ENCODE results near the gene LYPD5.
"Not testable (repeated sequence)": the region's sequence is repeated elsewhere in the genome, so short reads cannot be mapped to it uniquely, and the experiment has no call there.

LYPD5 gene

DNA sequence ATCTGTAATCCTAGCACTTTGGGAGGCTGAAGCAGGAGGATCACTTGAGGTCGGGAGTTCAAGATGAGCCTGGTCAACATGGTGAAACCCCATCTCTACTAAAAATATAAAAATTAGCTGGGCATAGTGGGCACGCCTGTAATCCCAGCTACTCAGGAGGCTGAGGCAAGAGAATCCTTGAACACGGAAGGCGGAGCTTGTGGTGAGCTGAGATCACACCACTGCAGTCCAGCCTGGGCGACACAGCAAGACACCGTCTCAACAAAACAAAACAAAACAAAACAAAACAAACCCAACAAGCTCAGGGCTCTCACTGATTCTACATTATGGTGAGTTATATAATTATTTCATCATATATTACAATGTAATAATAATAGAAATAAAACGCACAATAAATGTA is 4.2 kb upstream of the LYPD5 start:
- not testable (repeated sequence) for DNase-seq (ENCODE audit: low read depth)

DNA sequence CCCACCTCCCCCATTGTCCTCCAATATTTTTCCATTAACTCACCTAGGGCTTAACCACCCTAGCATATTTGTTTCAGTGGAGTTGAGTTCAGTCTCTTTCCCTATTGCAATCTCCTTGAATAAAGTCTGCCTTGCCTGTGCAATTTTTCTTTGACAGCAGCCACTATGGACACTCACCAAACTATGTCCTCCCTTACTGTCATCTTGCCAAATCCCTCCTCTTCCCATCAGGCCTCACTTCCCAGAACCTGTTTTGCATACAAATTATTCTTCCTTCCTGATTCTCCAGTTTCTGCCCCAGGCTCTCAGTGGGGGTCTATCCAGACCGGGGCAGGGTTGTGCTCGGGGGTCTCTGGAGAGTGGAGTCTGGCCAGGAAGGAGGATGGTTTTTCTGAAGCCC is 2.2 kb upstream of the LYPD5 start:
- no peak for DNase-seq (ENCODE audit: low read depth)

DNA sequence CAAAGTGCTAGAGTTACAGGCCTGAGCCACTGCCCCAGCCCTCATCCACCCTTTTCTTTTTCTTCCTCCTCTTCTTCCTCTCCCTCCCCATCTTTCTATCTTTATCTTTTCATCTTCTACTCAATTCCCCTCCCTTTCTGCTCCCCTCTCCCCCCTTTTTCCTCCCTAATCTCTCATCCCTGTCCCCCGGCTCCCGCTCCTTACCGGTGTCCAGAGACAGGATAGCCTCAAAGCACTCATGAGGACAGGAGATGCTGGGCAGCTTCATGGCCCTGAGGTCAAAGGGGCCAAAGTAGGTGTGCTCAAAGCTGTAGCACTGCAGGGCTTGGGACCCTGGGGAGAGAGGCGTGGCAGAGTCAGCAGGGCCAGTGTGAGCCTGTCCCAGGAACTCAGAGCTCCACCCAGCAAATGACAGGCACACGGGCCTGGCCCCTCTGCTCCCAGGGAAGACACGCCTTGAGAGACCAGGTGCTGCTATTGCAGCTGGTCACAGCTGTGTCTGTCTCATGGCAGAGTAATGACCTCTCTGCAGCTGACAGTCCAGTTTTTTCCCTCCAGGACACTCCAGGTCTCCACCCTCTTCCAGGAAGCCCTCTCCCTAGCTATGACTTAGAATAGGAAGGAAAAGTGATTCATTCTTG is 2.6 kb downstream of the LYPD5 start:
- no peak for DNase-seq (ENCODE audit: low read depth)

DNA sequence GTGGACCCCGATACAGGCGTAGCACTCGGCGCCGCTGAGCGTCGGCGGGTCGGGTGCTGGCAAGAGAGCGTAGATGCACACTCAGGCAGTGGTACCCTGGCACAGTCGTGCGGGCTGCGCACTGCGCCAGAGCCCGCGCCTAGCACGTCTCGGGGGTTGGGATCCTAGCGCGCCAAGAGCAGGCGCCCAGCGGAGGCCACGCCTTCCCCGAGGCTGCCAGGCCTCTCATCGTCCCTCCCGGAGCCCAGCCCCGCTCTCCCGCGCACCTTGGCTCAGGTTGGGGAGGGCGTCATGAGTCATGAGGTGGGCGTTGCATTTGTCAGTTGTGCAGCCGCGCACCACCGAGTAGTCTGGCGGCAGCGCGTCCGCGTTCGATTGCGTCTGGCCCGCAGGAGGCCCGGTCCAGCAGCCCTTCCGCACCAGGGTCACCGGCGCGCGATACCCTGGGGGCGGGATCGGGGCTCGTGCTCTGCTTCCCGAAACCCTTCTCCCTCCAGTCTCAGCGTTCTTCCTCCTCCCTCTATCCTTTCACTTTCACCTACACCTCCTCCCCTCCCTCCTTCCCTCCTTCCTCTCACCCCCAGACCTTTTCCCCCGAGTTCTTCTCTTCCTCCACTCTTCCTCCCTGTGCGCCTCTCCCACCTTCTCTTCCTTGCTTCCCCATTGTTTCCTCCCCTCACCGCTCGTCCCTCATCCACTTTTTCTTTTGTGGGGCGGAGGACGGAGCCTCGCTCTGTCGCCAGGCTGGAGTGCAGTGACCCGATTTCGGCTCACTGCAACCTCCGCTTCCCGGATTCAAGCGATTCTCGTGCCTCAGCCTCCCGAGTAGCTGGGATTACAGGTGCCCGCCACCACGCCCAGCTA is 3.5 kb downstream of the LYPD5 start:
- DNase-seq (ENCODE audit: low read depth) = no peak

DNA sequence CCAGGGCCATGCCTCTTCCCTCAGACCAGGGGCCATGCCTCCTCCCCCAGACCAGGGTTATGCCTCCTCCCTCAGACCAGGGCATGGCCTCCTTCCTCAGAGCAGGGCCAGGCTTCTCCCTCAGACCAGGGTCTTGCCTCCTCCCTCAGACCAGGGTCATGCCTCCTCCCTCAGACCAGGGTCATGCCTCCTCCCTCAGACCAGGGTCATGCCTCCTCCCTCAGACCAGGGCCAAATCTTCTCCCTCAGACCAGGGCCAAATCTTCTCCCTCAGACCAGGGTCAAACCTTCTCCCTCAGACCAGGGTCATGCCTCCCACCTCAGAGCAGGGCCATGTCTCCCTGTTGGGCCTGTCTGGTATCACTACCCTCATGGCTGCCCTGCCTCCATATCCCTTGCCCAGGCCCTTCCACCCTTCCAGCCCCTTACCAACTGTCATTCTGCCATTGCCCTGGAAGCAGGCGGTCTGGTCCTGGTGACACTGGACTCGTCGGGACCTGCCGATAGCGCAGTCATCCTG is 4.2 kb downstream of the LYPD5 start:
- no peak for DNase-seq (ENCODE audit: low read depth)

DNA sequence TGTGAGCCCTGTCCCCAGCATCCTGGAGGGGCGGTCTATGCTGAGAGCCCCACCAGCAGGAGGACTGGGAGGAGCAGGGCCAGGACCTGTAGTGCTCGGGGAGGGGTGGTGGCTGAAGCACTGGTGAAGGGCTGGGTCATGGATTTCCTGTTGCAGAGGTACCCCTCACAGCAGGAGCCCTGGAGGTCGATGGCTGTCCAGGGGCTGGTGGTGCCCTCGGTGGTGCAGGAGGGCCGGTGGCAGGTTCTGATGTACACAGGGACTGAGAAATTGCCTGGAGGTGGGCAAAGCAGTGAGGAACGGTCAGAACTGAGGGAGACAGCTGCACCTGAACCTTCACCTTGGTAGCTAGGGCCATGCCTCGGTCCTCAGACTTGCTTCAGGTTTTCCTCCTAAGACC is 4.7 kb downstream of the LYPD5 start:
- no peak for DNase-seq (ENCODE audit: low read depth)

DNA sequence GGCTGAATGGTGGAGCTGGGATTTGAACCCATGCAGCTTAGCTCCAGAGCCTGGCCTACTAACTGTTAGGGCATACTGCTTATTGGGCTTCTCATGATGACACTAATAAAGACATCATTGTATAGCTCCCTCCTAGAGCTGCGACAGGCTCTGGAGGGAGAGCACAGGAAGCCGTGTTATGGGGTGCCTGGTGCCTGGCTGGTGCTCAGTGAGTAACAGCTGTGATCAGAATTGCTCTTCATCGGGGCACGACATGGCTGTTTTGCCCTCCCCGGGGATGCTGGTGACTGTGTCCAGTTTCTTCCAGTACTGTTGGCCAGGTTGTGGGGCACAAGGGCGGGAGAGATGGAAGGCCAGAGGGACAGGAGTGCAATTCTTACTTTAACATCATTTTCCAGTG is 5.1 kb downstream of the LYPD5 start:
- DNase-seq (ENCODE audit: low read depth) = no peak

DNA sequence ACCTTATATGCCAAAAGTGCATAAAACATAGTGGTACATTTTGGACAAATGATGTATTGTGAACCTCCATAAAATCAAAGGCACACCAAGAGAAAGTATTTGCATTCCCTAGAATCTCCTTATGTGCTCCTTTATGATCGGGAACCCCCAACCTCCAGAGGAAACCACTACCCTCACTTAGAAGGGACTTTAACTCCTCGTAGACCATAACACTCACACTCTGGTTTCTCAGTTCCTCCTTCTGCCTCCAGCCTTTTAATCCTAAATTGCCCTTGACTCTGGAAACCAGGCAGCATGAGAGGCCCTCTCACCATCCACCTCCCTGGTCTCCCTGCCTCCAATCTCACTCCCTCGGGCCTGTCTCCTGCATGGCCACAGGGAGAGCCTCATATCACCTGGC is 11.7 kb downstream of the LYPD5 start:
- DNase-seq (ENCODE audit: low read depth) = no peak

DNA sequence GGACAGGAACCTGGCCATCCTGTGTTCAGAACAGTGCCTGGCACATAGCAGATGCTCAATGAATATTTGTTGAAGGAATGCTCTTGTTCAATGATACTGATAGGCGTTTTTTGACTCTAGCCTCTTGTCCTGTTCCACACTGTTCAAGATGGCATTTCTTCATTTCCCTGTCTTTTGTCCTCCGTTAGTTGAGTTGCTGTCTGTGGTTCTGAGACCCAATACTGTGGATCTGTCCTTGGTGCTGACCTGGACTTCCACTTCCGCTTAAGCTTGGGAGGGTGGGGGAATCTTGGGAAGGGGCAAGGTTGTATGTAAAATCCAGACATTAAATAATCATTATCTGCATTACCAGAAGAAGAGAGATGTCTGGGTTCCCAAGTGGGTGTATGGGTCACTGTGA is 13.2 kb downstream of the LYPD5 start:
- peak; percentile 59 for DNase-seq (ENCODE audit: low read depth)

DNA sequence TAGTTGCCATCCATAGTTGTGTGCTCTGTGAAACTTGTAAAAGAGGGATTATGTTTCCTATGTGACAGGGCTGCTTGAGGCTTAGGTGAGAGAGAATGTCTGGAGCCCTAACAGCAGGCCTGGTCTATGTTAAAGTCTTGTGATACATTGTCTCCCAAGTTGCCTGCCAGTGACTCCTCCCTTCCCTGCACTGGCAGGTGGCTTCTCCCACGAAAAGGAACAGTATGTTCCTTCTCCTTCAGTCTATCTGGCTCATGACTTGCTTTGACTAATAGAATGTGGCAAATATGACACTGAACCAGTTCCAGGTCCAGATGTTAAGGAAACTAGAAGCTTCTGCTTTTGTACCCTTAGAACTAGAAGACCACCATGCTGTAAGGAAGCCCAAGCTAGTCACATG is 15.6 kb downstream of the LYPD5 start:
- no peak for DNase-seq (ENCODE audit: low read depth)

DNA sequence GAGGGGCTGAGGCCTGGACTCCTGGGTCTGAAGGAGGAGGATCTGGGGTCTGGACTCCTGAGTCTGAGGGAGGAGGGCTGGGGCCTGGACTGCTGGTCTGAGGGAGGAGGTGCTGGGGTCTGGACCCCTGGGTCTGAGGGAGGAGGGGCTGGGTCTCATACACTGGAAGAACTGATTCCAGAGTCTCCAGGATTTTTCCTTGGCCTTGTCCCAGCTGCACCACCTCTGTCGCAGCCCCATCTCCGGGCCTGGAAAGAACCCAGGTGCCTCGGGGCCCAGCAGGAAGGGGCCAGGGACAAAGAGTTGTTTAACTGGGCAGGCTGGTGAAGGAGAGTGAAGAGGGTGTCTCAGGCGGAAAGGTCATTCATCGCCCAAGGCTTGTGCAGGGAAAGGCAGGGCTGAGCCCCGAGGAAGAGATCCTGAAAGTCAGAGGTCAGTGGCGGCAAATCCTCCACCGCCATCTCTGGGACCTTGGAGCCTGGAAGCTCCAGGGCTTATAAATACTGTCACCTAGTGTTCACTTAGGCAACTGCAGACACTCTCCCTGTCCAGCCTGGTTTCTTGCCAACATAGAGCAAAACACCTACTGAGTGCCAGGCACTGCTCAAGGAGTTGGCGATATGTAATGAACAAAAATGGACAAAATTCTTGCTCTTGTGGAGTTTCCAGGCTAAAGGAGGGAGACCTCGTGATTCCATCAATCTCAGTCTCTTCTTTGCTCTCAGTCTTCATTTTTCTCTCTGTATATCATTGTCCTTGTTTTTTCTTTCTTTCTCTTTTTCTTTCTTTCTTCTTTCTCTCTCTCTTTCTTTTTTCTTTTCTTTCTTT is 17.1 kb downstream of the LYPD5 start:
- peak; percentile 76 for DNase-seq (ENCODE audit: low read depth)

DNA sequence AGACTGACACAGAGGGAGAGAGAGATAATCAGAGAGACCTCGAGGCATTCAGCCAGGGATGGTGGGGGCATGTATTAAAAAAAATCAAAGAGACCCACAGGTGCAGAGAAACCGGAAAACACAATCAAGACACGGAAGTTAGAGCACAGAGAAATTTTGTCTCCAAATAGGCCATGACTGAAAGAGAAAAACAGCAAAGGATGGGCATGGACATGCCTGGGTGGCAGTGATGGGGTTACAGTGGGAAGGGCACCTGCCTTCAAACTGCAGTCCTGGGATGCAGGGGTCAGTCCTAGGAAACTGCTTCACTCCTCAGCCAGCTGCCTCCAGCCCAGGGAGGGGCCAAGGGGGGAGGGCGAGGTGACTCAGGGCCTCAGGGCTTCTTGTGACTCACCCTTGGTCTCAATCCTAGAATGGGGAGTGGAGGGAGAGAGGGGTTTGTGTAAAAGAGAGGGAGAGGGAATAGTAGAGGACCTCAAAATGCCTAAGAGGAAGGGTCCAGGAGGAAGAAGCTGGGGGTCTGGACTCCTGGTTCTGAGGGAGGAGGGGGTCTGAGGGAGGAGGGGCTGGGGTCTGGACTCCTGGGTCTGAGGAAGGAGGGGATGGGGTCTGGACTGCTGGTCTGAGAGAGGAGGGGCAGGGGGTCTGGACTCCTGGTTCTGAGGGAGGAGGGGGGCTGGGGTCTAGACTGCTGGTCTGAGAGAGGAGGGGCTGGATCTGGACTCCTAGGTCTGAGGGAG is 17.8 kb downstream of the LYPD5 start:
- DNase-seq (ENCODE audit: low read depth) = peak; percentile 85

DNA sequence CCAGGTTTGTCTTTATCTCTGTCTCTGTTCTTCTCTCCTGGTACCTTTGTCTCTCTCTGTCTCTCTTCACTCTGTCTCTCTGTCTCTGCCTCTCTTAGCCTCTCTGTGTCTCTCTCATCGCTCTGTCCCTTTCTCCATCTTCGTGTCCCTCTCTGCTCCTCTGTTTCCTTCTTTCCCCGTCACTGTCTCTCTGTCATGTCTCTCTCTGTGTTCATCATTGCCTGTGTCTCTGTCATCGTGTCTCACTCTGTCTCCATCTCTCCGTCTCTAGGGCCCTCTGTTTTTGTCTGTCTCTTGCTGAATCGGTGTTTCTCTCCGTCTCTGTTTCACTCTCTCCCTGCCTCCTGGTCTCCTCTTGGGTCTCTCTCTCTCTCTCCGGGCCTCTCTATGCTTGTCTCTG is 18.6 kb downstream of the LYPD5 start:
- DNase-seq (ENCODE audit: low read depth) = no peak

DNA sequence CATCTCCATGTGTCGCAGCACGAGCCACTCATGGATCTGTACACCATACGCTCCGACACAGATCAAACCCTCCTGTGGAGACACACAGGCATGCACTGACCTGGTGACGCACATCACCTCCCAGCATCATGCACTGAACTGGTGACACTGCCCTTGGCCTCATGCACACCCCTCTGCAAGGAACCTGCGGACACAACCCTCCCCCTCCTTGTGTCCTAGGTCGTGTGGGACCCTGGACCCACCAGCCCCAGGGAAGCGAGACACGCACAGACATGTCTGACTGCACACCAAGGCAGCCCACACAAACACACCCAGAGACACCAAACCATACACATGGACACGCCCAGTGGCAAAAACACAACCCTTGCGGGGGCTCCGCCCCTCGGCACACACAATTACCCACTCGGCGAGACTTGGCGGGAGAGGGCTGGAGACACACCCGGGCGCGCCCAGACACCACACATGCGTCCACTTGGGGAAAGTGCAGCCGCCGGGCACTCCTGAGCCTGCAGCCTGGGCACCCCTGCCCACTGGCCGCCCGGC is 19.5 kb downstream of the LYPD5 start:
- DNase-seq (ENCODE audit: low read depth) = no peak

DNA sequence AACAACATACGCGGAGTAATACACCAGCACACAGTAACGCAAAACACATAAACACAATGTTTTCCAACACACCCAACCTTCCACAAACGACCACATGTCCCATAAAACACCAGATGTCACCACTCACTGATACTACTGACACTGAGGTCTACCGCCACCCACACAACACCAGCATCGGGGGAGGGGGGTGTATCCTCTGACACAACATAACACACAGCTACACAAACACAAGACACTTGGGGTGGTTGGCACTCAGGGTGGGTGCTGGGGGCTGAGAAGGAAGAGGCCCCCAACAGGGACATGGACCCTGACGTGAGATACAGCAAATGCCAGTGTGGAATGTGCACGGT is 20.0 kb downstream of the LYPD5 start:
- no peak for DNase-seq (ENCODE audit: low read depth)

DNA sequence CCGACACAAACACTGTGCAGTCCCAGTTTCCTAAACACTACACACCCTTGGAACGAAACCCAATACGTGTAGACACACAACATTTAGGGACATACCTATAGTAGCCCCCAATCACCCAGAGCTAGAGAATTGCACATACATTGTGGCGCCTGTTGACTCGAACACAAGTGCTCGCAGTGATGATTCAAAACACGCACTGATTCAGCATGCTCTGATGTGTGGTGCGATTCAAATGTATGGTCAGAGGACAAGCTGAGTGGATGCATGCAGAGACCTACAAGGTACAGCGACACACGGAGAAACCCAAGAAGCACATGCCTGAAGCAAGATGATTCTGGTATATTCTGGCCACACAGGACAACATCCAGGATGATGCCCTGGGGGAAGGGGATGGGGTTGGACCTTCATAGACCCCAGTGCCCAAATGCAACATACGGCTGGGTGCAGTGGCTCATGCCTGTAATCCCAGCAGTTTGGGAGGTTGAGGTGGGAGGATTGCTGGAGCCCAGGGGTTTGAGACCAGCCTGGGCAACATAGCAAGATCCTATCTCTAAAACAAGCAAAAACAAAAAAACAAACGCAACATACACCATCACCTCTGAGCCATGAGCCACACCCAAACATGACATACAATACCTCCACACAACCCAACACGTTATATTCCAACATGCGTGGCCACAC is 20.5 kb downstream of the LYPD5 start:
- DNase-seq (ENCODE audit: low read depth) = no peak

DNA sequence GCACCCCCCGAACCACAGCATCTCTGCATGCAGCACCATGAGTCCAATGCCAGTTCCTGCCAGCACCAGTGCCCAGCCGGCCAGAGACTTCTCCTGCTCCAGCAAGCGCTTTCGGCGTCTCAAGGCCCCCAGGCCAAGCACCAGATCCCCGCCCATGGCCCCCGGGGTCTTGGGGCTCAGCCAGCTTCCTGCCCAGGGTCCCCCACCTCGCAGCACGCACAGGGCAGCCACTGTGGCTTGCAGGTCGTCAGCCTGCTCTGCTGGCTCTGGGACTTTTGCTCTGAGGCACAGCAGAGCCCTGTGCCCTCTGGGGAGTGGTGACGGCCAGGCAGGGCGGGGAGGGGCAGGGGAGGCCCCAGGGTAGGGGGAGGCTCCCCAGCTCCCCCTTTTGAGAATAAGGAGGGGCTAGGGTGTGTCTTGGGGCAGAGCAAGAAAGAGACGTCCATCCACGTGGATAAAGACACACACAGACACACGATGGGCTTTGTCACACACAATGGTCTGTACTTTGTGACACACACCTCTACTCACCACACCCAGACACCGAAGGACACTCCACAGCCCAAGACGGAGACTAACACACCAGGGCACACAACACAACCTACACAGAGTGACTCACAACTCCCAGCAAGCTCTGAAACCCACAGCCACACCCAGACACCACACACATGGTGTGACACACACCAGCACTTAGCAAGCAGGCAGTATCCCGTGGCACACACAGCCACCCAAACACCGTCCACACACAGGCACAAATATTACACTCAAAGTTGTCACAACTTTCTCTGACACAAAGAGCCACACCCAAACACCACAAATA is 21.3 kb downstream of the LYPD5 start, which contains the start of gene KCNN4:
KCNN4 (minus strand) TSS at position 268 of the 820 bp plus-strand sequence; CDS start at position 156, 112 bp downstream.
- DNase-seq (ENCODE audit: low read depth) = peak; percentile 45

DNA sequence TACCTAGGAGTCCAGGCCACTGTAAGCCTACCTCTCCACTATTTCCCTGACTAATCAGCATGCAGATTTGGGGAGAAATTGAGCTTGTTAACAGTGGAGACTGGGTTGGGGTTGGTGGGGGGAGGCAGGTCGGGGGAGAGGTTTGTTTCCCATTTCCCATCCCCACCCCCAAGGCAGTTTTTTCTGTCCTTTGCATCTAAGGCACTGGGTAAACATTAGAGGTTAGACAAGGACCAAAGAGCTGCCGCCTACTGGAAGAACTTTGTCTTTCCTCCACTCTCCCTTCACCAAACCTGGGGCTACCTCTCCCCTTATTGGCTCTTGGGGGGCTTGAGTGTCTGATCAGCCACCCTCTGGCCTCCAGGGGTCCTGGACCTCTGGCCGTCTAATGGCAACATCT is 22.4 kb downstream of the LYPD5 start:
- no peak for DNase-seq (ENCODE audit: low read depth)

DNA sequence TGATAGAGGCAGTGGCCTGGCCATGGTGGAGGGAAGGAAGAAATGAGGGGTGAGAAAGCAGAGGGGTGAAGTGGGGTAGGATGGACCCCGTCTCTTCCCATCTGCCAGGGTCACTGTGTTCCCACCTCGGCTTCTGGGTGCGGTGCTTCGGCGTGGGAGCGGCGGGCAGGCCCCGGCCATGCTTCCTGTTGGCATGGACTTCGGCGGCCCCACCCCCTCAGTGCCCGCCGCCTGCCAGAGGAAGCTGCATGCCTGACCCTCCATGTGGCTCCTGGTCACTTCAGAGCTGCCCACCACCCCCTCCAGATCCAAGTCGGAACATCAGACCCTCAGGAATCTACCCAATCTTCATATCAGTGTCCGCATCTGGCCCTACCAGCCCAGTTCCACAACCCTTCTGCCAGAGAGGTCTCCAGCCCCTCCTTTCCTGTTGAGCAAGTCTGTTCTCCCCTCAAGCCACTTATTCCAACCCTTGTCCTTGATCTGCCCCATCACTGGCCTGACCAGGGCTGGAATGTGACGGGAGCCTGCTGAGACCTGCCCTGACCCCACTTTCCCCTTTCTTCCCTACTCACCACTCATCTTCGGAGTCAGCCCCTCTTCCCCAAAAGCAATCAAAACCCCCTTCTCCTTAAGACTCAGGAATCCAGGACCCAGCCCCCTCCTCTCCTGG is 23.0 kb downstream of the LYPD5 start:
- no peak for DNase-seq (ENCODE audit: low read depth)

DNA sequence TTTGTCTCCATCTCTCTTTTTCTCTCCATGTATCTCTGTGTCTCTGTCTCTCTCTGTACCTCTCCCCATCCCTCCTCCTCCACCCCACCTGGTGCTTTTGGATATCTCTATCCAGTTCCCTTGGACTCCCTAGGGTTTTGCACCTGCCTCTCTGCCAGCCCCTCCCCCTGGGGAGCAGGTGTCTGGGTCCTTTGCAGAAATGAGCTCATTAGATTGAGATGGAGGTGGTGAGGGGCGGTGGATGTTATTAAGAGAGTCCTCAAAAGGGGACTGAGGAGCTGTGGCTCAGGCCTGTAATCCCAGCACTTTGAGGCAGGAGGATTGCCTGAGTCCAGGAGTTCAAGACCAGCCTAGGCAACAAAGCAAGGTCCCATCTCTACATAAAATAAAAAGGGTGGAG is 23.6 kb downstream of the LYPD5 start:
- DNase-seq (ENCODE audit: low read depth) = no peak
